Activated naive CD8-positive, alpha-beta T cell treated with anti-CD3 and anti-CD28 coated beads for 36 hours (primary cell): ENCODE measurements around the gene CHURC1. TPM values are rescaled to one million over a fixed set of nuclear protein-coding genes. Genes with fewer than 3 reads are reported as not detected.

Experiments
- DNase-seq: peaks from one replicate; pipeline ENCODE4 v3.0.0; 2021
- H3K27ac Mint-ChIP-seq: one replicate; pipeline ENCODE4 v1.8.0; 2022; ENCODE audit warnings: mild to moderate bottlenecking, moderate library complexity, mixed read lengths
- H3K27me3 Mint-ChIP-seq: one replicate; pipeline ENCODE4 v1.8.0; 2022; ENCODE audit warnings: mild to moderate bottlenecking, mixed read lengths
- H3K36me3 Mint-ChIP-seq: one replicate; pipeline ENCODE4 v1.8.0; 2021; ENCODE audit warnings: mild to moderate bottlenecking, mixed read lengths
- H3K4me1 Mint-ChIP-seq: one replicate; pipeline ENCODE4 v1.8.0; 2021; ENCODE audit warnings: mixed read lengths
- H3K4me3 Mint-ChIP-seq: one replicate; pipeline ENCODE4 v1.8.0; 2022; ENCODE audit warnings: mild to moderate bottlenecking, moderate library complexity, mixed read lengths
- H3K9me3 Mint-ChIP-seq: one replicate; pipeline ENCODE4 v1.8.0; 2022; ENCODE audit warnings: mixed read lengths
- total RNA-seq, 2 experiments: library from RNA; stranded (reverse); gene quantifications; one replicate each; pipeline ENCODE4 v1.2.3, GENCODE V29; 2021

CHURC1 gene
- total RNA-seq, 2 experiments from 2014 or later = 49.8 to 59.2 TPM

DNA sequence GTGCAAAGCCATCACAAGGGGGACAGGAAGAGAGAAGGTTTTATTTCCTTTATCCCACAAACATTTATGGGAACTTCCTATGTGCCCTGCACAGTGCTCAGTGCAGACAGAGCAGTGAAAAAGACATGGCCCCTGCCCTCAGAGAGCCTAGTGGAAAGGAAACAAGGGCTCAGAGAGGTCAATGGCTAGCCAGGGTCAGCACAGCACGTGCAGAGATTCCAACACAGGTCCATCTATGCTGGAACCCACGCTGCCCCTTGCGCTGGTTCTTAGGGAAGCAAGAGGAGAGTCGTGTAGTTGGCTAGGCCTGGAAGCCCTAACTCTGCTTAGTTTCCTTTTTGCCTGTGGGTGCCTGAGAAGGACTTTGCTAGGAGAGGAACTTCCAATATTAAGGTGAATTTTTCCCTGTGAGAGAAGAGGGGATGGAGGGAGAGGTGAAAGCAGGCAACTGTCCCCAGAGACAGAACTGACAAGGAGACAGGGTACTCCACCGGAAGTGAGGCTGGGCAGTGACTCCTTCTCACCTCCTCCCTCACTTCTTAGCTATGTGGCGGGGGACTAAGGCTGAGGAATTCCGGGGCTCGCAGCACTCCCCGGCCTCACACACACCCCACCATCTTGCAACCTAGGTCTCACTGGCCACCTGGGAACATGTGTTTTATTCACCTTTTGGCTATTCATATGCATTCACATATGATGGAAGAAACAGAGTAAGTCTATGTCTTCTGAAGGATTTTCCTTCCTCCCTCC, 40.4 kb downstream of the CHURC1 start:
- H3K4me3 Mint-ChIP-seq = no peak overlapping the region
- peaks cover 6% of the 10 kb centered on the region for H3K4me1 Mint-ChIP-seq
- no peak for DNase-seq
- no peak overlapping the region for H3K27ac Mint-ChIP-seq
- H3K9me3 Mint-ChIP-seq = no peaks in the 10 kb centered on the region
- H3K27me3 Mint-ChIP-seq = no peaks in the 10 kb centered on the region
- peaks cover 2% of the 10 kb centered on the region for H3K36me3 Mint-ChIP-seq

DNA sequence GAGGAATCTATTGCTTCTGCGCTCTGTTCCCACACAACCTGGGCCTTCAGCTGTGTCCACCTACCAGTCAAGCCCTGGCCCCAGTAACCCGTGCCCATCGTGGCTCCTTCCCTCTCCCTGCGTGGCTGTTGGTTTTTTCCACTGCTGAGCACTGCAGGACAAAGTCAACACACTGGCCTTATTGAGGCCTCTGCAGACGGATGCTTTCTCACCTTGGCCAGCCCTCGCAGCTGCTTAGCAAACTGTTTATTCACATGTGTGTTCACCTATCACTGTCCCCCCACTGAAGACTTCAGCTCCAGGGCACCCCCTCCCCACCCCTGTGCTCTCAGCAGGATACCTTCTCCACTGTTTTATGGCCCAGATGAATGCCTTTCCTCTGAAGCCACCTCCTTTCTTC, 41.0 kb downstream of the CHURC1 start:
- Mint-ChIP-seq H3K36me3 (no peaks in the 10 kb centered on the region), H3K4me1 (peaks cover 6% of the 10 kb centered on the region), H3K9me3 (no peaks in the 10 kb centered on the region), H3K4me3 (no peak overlapping the region), H3K27me3 (no peaks in the 10 kb centered on the region), H3K27ac (no peak overlapping the region)
- no peak for DNase-seq

DNA sequence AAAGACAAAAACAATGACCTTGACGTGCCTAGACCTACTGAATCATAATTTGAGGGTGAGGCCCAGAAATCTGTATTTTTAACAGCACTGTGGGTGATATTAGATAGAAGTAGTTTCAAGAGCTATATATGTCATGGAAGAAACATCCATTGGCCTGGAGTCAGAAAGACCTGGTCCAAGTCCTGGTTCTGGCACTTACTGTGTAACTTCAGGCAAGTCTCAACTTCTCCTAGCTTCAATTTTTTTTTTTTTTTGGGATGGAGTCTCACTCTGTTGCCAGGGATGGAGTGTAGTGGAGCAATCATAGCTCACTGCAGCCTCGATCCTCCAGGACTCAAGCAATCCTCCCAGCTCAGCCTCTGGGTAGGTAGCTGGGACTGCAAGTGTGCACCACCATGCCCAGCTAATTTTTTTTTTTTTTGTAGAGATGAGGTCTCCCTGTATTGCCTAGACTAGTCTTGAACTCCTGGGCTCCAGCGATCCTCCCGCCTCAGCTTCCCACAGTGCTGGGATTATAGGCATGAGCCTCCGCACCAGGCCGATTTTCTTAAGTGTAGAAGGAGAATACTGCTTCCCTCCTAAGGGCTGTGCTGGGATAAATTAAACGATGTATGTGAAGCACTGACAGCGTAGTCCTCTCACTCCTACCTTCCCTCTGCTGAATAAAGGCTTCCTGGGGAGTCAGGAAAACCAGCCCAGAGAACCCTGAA, 42.6 kb downstream of the CHURC1 start:
- Mint-ChIP-seq H3K9me3 (no peaks in the 10 kb centered on the region), H3K4me3 (no peak overlapping the region), H3K36me3 (no peaks in the 10 kb centered on the region), H3K27me3 (no peaks in the 10 kb centered on the region), H3K27ac (no peak overlapping the region), H3K4me1 (peaks cover 6% of the 10 kb centered on the region)
- DNase-seq = no peak

DNA sequence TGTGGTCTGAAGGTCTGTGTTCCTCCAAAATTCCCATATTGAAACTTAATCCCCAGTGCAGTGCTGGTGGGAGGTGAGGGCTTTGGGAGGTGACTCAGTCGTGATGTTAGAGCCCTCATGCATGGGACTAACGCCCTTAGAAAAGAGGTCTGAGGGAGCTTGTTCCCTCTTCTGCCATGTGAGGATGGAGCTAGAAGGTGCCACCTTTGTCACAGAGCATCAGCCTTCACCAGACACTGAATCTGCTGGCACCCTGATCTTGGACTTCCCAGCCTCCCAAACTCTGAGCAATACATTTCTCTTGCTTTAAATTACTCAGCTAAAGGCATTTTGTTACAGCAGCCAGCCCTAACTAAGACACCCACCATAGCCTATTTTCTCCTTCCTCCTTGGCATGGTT, 43.9 kb downstream of the CHURC1 start:
- Mint-ChIP-seq H3K36me3 (no peaks in the 10 kb centered on the region), H3K9me3 (no peaks in the 10 kb centered on the region), H3K4me3 (no peak overlapping the region), H3K4me1 (no peaks in the 10 kb centered on the region), H3K27me3 (no peaks in the 10 kb centered on the region), H3K27ac (no peak overlapping the region)
- DNase-seq = no peak

DNA sequence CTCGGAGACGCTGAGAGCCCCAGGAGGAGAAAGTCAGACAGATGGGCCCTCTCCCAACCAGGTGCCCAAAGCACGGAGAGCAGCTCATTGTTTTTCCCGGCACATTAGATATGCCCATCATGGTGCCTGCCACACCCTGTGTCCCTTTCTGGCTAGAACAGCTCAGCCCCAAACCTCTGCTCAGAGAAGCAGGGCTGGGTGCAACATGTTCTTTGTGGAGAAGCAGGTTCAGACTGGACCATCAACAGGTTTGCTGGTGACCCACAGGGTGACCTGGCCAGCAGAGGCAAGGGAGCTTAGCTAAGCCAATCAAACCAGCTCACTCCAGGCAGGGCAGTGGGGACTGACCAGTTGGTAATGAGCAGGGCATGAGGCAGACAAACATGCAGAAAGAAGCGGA, 44.5 kb downstream of the CHURC1 start:
- Mint-ChIP-seq H3K27me3 (no peaks in the 10 kb centered on the region), H3K4me1 (no peaks in the 10 kb centered on the region), H3K27ac (no peak overlapping the region), H3K36me3 (no peaks in the 10 kb centered on the region), H3K9me3 (no peaks in the 10 kb centered on the region), H3K4me3 (no peak overlapping the region)
- DNase-seq = no peak

DNA sequence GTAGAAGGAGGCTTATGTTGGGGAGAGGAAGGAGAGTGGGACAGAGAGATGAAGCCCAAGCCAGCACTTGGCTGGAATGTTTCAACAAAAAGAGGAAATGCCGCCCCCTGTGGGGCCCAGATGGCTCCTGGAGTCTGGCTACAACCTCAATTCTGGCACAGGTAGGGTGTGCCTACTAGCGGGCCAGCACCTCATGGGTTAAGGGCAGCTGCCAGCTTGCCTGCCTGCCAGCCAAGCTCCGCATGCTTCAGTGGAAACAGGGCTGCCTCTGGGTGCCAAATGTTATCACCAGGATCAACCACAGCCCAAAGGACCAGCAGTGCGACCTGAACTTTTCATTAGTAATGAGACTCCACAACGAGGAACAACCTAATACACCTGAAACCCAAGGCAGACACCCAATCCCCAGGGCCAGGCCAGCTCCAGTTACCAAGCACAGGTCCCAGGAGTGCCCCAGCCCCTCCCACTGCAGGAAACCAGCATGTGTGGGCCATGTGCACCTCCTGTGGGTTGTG, 46.6 kb downstream of the CHURC1 start:
- Mint-ChIP-seq H3K4me3 (no peak overlapping the region), H3K27me3 (no peaks in the 10 kb centered on the region), H3K36me3 (peaks cover 2% of the 10 kb centered on the region), H3K9me3 (no peaks in the 10 kb centered on the region), H3K27ac (no peak overlapping the region), H3K4me1 (no peaks in the 10 kb centered on the region)
- DNase-seq = no peak

DNA sequence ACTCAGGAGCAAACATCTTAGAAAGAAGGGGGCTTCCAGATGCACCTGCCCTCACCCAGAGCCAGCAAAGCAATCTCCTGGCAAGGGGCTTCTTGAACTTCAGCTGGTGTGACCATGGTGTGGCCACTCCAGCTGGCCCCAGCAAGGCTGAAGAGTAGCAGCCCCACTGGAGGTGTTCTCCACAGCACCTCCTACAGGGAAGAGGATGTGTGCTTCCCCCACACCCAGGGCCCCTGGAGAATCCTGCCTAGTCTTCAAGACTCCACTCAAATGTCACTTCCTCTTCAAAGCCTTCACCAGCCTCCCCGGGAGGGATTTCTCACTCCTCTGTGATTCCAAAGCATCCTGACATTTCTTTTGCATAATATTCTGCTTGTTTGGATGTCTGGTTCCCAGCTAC, 49.4 kb downstream of the CHURC1 start:
- H3K4me3 Mint-ChIP-seq = no peak overlapping the region
- H3K4me1 Mint-ChIP-seq = peaks cover 5% of the 10 kb centered on the region
- no peaks in the 10 kb centered on the region for H3K9me3 Mint-ChIP-seq
- no peak overlapping the region for H3K27ac Mint-ChIP-seq
- H3K36me3 Mint-ChIP-seq = peaks cover 2% of the 10 kb centered on the region
- no peaks in the 10 kb centered on the region for H3K27me3 Mint-ChIP-seq
- DNase-seq = no peak

DNA sequence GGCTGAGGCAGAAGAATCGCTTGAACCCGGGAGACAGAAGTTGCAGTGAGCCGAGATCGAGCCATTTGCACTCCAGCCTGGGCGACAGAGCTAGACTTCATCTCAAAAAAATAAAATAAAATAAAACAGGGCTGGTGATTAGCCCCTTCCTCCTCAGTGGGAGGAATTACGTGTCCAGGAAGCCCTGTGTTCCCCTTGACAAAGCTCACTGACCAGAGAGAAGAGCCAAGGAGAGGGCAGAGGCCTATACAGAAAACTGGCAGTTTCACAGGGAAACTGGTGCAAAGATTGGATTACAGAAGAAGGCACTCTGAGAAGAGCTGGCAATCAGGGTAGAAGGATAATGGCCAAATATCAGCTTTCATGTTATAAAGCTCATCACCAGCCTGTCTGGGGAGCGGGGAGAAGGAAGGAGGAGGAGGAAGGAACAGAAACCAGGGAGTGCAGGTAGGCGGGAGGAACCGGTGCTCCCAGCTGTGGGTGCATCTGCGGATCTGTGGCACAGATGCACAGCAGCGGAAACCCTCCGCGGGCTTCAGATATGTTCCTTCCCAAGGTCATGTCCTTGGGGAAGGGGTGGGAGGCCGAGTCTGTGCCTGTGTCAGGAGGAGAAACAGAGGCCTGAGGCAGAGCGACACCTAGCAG, 51.2 kb downstream of the CHURC1 start:
- no peak for DNase-seq
- Mint-ChIP-seq H3K4me1 (peaks cover 5% of the 10 kb centered on the region), H3K36me3 (peaks cover 2% of the 10 kb centered on the region), H3K4me3 (no peak overlapping the region), H3K27ac (no peak overlapping the region), H3K9me3 (no peaks in the 10 kb centered on the region), H3K27me3 (no peaks in the 10 kb centered on the region)

DNA sequence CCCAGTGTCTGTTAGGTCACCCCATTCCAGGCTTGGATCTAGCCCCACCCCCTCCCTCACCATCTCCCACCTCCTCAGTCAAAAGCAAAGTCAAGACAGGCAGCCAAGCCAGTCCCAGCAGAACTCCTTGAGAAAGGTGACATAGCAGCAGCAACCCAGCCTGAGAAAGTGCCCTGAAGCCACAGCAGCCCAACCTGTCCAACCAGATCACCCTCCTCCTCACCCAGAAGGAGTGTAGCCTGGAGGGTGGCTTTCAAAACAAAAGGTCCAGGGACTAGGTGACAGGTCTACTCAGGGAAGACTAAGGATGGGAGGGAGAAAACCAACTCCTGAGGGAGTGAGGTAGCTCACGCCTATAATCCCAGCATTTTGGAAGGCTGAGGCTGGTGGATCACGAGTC, 52.7 kb downstream of the CHURC1 start:
- H3K27ac Mint-ChIP-seq = no peak overlapping the region
- H3K4me3 Mint-ChIP-seq = no peak overlapping the region
- H3K9me3 Mint-ChIP-seq = no peaks in the 10 kb centered on the region
- H3K36me3 Mint-ChIP-seq = peaks cover 2% of the 10 kb centered on the region
- no peak for DNase-seq
- peaks cover 10% of the 10 kb centered on the region for H3K4me1 Mint-ChIP-seq
- no peaks in the 10 kb centered on the region for H3K27me3 Mint-ChIP-seq

DNA sequence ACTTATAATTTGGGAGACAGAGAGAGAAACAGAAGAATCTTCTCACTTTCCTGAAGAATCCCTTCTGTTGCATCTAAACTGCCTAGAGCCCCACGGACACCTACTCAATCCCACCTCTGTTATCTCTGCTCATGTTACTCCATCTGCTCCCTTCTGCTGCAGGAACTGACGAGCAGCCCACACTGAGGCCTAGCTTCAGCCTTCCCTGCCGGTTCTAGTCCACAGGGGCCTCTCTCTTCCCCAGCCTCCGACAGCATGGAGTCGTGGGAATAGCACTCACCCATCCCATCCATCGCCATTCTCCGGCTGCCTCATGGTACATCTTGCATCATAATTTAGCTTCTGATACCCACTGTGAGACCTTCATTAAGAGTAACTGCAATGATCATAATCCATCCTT, 53.9 kb downstream of the CHURC1 start:
- Mint-ChIP-seq H3K4me1 (peaks cover 10% of the 10 kb centered on the region), H3K36me3 (peaks cover 2% of the 10 kb centered on the region), H3K9me3 (no peaks in the 10 kb centered on the region), H3K27ac (no peak overlapping the region), H3K4me3 (no peak overlapping the region), H3K27me3 (no peaks in the 10 kb centered on the region)
- no peak for DNase-seq

DNA sequence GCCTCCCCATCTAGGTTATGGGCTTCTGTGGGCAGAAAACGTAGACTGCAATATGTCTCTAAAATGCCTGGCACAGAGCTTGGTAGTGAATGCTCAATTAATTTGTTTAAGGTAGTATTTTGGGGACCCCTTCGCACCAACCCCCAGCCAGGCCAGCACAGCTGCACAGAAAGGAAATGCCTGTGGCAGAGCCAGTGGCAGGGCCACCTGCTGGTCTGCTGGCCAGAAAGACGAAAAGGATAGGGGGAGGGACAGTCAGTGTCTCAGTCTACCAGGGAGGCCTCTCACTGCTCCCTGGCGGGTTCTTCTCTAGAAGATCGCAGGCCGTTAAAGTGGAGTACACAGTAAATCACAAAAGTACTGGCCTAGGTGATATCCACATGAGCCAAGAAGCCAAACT, 54.4 kb downstream of the CHURC1 start:
- Mint-ChIP-seq H3K4me3 (no peak overlapping the region), H3K36me3 (peaks cover 2% of the 10 kb centered on the region), H3K27me3 (no peaks in the 10 kb centered on the region), H3K27ac (no peak overlapping the region), H3K4me1 (peaks cover 10% of the 10 kb centered on the region), H3K9me3 (no peaks in the 10 kb centered on the region)
- DNase-seq = no peak

DNA sequence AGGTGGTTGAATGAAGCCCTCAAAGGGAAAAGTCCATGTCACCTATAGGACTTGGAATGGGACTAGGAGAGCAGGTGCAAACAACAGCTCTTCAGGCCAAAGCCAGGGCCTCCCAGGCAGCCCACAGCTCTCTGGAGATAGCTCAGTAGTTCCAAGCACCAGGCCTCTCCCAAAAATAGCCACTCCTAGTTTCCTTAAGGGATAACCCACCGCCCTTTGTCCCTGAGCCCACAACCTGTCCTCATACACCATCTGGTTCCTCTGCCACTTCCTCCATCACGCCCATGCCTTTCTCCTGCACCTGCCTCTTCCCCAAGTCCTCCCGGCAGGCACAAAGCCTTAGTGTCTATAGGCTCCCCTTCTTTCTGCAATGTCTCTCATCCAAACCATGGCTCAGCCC, 55.8 kb downstream of the CHURC1 start:
- peaks cover 10% of the 10 kb centered on the region for H3K4me1 Mint-ChIP-seq
- DNase-seq = no peak
- no peaks in the 10 kb centered on the region for H3K36me3 Mint-ChIP-seq
- no peak overlapping the region for H3K27ac Mint-ChIP-seq
- H3K9me3 Mint-ChIP-seq = no peaks in the 10 kb centered on the region
- H3K4me3 Mint-ChIP-seq = no peak overlapping the region
- no peaks in the 10 kb centered on the region for H3K27me3 Mint-ChIP-seq

DNA sequence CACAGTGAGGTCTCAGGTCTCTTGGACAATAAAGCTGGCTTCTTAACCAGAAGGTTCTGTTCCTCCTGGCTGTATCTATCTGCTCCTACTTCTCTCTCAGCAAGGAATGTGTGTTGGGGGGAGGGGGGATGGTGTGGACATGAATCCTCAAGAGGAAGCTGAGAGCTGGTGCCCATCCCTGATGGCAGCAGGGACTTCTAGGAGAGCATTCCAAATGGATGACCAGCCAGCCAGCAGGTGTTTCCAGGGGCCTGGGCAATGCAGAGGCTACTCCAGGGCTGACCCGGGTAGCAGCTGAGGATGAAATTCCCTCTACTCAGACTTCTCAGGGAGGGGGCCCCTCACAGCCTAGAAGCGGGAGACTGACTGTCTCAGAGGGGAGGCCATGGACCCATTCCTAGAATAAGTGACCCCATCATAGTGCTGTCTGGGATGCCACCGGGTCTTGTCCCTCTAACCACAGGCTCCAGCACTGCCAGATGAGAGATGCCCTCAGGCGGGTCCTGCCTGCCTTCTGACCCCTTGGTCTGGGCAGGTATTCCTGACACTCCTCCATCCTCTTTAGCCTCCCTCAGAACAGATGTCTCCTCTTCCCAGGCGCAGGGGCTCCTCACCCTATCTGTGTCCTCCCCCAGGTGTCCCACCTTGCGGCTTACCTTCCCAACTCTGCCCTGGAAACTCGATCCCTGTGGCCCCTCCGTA, 56.7 kb downstream of the CHURC1 start:
- Mint-ChIP-seq H3K4me1 (peaks cover 10% of the 10 kb centered on the region), H3K4me3 (peak overlapping the region; percentile 69), H3K36me3 (no peaks in the 10 kb centered on the region), H3K9me3 (no peaks in the 10 kb centered on the region), H3K27me3 (no peaks in the 10 kb centered on the region), H3K27ac (no peak overlapping the region)
- DNase-seq = no peak

DNA sequence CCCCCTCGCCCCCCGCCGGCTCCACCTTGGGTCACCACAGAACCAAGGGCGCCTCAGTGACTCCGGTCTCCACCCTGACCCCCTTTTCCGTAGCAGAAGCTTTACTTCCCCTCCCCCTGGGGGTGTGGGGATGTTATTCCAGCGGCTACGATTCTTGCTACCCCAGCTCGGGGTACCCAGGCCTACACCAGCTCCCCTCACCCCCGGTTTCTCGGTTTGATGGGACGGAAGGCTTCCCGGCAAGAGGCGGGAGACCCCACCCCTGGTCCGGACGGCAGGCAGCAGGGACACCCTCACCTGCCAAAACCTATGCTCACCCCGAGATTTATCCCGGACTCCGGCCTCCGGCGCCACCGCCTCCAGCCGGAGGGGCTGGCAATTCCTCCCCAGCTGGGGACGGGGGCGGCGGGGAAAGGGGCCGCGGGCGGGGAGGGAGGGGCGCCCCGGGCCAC, 57.3 kb downstream of the CHURC1 start:
- H3K27me3 Mint-ChIP-seq = no peaks in the 10 kb centered on the region
- peaks cover 10% of the 10 kb centered on the region for H3K4me1 Mint-ChIP-seq
- H3K4me3 Mint-ChIP-seq = peak overlapping the region; percentile 69
- H3K27ac Mint-ChIP-seq = no peak overlapping the region
- DNase-seq = no peak
- no peaks in the 10 kb centered on the region for H3K36me3 Mint-ChIP-seq
- H3K9me3 Mint-ChIP-seq = no peaks in the 10 kb centered on the region
